ENCODE measurements around the gene KLHL29. TPM values are rescaled to one million over a fixed set of nuclear protein-coding genes. Genes with fewer than 3 reads are reported as not detected.

Gene KLHL29
- total RNA-seq, 1 experiment from 2014 or later = 2.6 TPM

- Histone ChIP-seq H3K27ac (ENCODE audit: low read length) (no peak overlapping the region), H4K20me1 (ENCODE audit: low read length) (no peaks in the 10 kb centered on the region)
These were observed 163.3 kb downstream of the KLHL29 start for GRCh38 chr2:23548143-23548769.

GRCh38 chr2:23549051-23549450, 164.1 kb downstream of the KLHL29 start:
- no peak for ATAC-seq
- intact Hi-C loops (cut with micrococcal nuclease) = no loop called here
- H3K4me3 ChIP-seq (ENCODE audit: low read length) = no peak overlapping the region
- H3K4me2 ChIP-seq (ENCODE audit: low read length) = no peak overlapping the region
- H3K9me3 ChIP-seq (ENCODE audit: low read length) = no peaks in the 10 kb centered on the region
- CTCF ChIA-PET = no interaction called here
- H3K9ac ChIP-seq (ENCODE audit: low read length) = no peak overlapping the region
- POLR2A ChIA-PET (ENCODE audit: unreplicated experiment) = no interaction called here
- TF ChIP-seq EZH2 (IDR thresholded peaks at IDR 0.05; ENCODE audit: low read length, unreplicated experiment) (no peak), CTCF (conservative IDR thresholded peaks at IDR 0.05; ENCODE audit: low read depth, low read length) (no peak), EZH2phosphoT487 (IDR thresholded peaks at IDR 0.05; ENCODE audit: borderline replicate concordance, low read length) (no peak)
- no peaks in the 10 kb centered on the region for H3K36me3 ChIP-seq (ENCODE audit: low read depth, low read length)
- H4K20me1 ChIP-seq (ENCODE audit: low read length) = no peaks in the 10 kb centered on the region
- H3K79me2 ChIP-seq (ENCODE audit: low read length) = no peaks in the 10 kb centered on the region
- H3K4me1 ChIP-seq (ENCODE audit: insufficient read depth, low read length) = no peaks in the 10 kb centered on the region
- no peak overlapping the region for H3K27ac ChIP-seq (ENCODE audit: low read length)
- no peaks in the 10 kb centered on the region for H3F3A ChIP-seq (ENCODE audit: low read length, unreplicated experiment)
- H2AFZ ChIP-seq (ENCODE audit: low read length) = no peak overlapping the region
- no peak for DNase-seq
- no TSS peak for BruUV-seq (replicated peaks)
- no peaks in the 10 kb centered on the region for H3K9me2 ChIP-seq (replicated peaks; ENCODE audit: low read length)
- no peaks in the 10 kb centered on the region for H3K27me3 ChIP-seq (ENCODE audit: low read length)

More at GRCh38 chr2:23548143-23548769, 163.3 kb downstream of the KLHL29 start:
- TF ChIP-seq EZH2phosphoT487 (IDR thresholded peaks at IDR 0.05; ENCODE audit: borderline replicate concordance, low read length) (no peak), CTCF (conservative IDR thresholded peaks at IDR 0.05; ENCODE audit: low read depth, low read length) (no peak), EZH2 (IDR thresholded peaks at IDR 0.05; ENCODE audit: low read length, unreplicated experiment) (no peak)
- Histone ChIP-seq H3K4me1 (ENCODE audit: insufficient read depth, low read length) (no peaks in the 10 kb centered on the region), H3K27me3 (ENCODE audit: low read length) (no peaks in the 10 kb centered on the region), H3K9me3 (ENCODE audit: low read length) (no peaks in the 10 kb centered on the region), H3K4me2 (ENCODE audit: low read length) (no peak overlapping the region), H3K4me3 (ENCODE audit: low read length) (no peak overlapping the region), H3K9me2 (replicated peaks; ENCODE audit: low read length) (no peaks in the 10 kb centered on the region), H3F3A (ENCODE audit: low read length, unreplicated experiment) (no peaks in the 10 kb centered on the region), H2AFZ (ENCODE audit: low read length) (no peak overlapping the region), H3K36me3 (ENCODE audit: low read depth, low read length) (no peaks in the 10 kb centered on the region), H3K79me2 (ENCODE audit: low read length) (no peaks in the 10 kb centered on the region), H3K9ac (ENCODE audit: low read length) (no peak overlapping the region)
- DNase-seq (no peak), ATAC-seq (no peak)
- BruUV-seq (replicated peaks) = no TSS peak
- ChIA-PET POLR2A (ENCODE audit: unreplicated experiment) (no interaction called here), CTCF (no interaction called here)
- intact Hi-C loops (cut with micrococcal nuclease) = no loop called here

GRCh38 chr2:23549821-23550530, 165.0 kb downstream of the KLHL29 start:
- Histone ChIP-seq H3K9ac (ENCODE audit: low read length) (no peak overlapping the region), H4K20me1 (ENCODE audit: low read length) (no peaks in the 10 kb centered on the region), H3K9me3 (ENCODE audit: low read length) (no peaks in the 10 kb centered on the region), H3K27me3 (ENCODE audit: low read length) (no peaks in the 10 kb centered on the region), H3K36me3 (ENCODE audit: low read depth, low read length) (no peaks in the 10 kb centered on the region), H3K79me2 (ENCODE audit: low read length) (no peaks in the 10 kb centered on the region), H3K4me2 (ENCODE audit: low read length) (no peak overlapping the region), H3K27ac (ENCODE audit: low read length) (no peak overlapping the region), H3F3A (ENCODE audit: low read length, unreplicated experiment) (no peaks in the 10 kb centered on the region), H3K9me2 (replicated peaks; ENCODE audit: low read length) (no peaks in the 10 kb centered on the region), H2AFZ (ENCODE audit: low read length) (no peak overlapping the region), H3K4me3 (ENCODE audit: low read length) (no peak overlapping the region), H3K4me1 (ENCODE audit: insufficient read depth, low read length) (no peaks in the 10 kb centered on the region)
- ATAC-seq (no peak), DNase-seq (no peak)
- intact Hi-C loops (cut with micrococcal nuclease) = no loop called here
- BruUV-seq (replicated peaks) = no TSS peak
- CTCF ChIA-PET = no interaction called here
- TF ChIP-seq EZH2phosphoT487 (IDR thresholded peaks at IDR 0.05; ENCODE audit: borderline replicate concordance, low read length) = no peak
- TF ChIP-seq CTCF (conservative IDR thresholded peaks at IDR 0.05; ENCODE audit: low read depth, low read length) = no peak
- no peak for TF ChIP-seq EZH2 (IDR thresholded peaks at IDR 0.05; ENCODE audit: low read length, unreplicated experiment)
- POLR2A ChIA-PET (ENCODE audit: unreplicated experiment) = no interaction called here
